H9 (cell line): ENCODE results near the gene ITGA11. TPM values are rescaled to one million over a fixed set of nuclear protein-coding genes. Genes with fewer than 3 reads are reported as not detected.

ENCODE experiments used
- DNase-seq: peaks from one replicate; pipeline ENCODE4 v3.0.0-alpha.2; 2017
- H2AFZ ChIP-seq: one replicate; pipeline ENCODE4 v1.6.1; 2013; ENCODE audit warnings: mild to moderate bottlenecking, low read length, control low read depth, moderate library complexity
- H2AK5ac ChIP-seq: 2 replicates; pipeline ENCODE4 v1.6.1; 2013; ENCODE audit warnings: low read length, control low read depth, mixed read lengths; ENCODE audit not compliant: insufficient read length
- H2BK120ac ChIP-seq: one replicate; pipeline ENCODE4 v1.6.1; 2013; ENCODE audit warnings: low read depth, mild to moderate bottlenecking, low read length, control low read depth, inconsistent platforms; ENCODE audit not compliant: poor library complexity, severe bottlenecking
- H2BK12ac ChIP-seq: 2 replicates; pipeline ENCODE4 v1.6.1; 2013; ENCODE audit warnings: low read length, control low read depth, mixed read lengths, low read depth; ENCODE audit not compliant: insufficient read length
- H2BK15ac ChIP-seq: 2 replicates; pipeline ENCODE4 v1.6.1; 2013; ENCODE audit warnings: low read depth, low read length, control low read depth
- H2BK20ac ChIP-seq: one replicate; pipeline ENCODE4 v1.6.1; 2013; ENCODE audit warnings: low read depth, mild to moderate bottlenecking, low read length, control low read depth, inconsistent platforms; ENCODE audit not compliant: poor library complexity, severe bottlenecking
- H2BK5ac ChIP-seq: 2 replicates; pipeline ENCODE4 v1.6.1; 2013; ENCODE audit warnings: low read length, control low read depth, mixed read lengths; ENCODE audit not compliant: insufficient read length
- H3K14ac ChIP-seq: 2 replicates; pipeline ENCODE4 v1.6.1; 2013; ENCODE audit warnings: low read length, control low read depth; ENCODE audit not compliant: insufficient read depth
- H3K18ac ChIP-seq: 2 replicates; pipeline ENCODE4 v1.6.1; 2013; ENCODE audit warnings: low read depth, mild to moderate bottlenecking, mixed read lengths, low read length, control low read depth; ENCODE audit not compliant: insufficient read length
- H3K23ac ChIP-seq: 2 replicates; pipeline ENCODE4 v1.6.1; 2013; ENCODE audit warnings: low read length, control low read depth, mixed read lengths, low read depth; ENCODE audit not compliant: insufficient read length
- H3K23me2 ChIP-seq: 2 replicates; pipeline ENCODE4 v1.6.1; 2013; ENCODE audit warnings: low read depth, mild to moderate bottlenecking, mixed read lengths, low read length, control low read depth; ENCODE audit not compliant: insufficient read length, poor library complexity, severe bottlenecking
- H3K27ac ChIP-seq: 2 replicates; pipeline ENCODE4 v1.5.1; 2013; ENCODE audit warnings: low read length, control low read depth, mixed read lengths, low read depth; ENCODE audit not compliant: insufficient read length
- H3K27me3 ChIP-seq: 2 replicates; pipeline ENCODE4 v1.6.1; 2013; ENCODE audit warnings: low read length, control low read depth, inconsistent platforms; ENCODE audit not compliant: insufficient read depth
- H3K4ac ChIP-seq: 2 replicates; pipeline ENCODE4 v1.6.1; 2013; ENCODE audit warnings: low read depth, mild to moderate bottlenecking, control low read depth, inconsistent platforms, low read length, moderate library complexity
- H3K4me1 ChIP-seq: 2 replicates; pipeline ENCODE4 v1.6.1; 2013; ENCODE audit warnings: low read length, control low read depth, inconsistent platforms; ENCODE audit not compliant: insufficient read depth
- H3K4me2 ChIP-seq: 2 replicates; pipeline ENCODE4 v1.6.1; 2013; ENCODE audit warnings: low read length, control low read depth, mixed read lengths; ENCODE audit not compliant: insufficient read length, insufficient read depth
- H3K56ac ChIP-seq: 2 replicates; pipeline ENCODE4 v1.6.1; 2013; ENCODE audit warnings: low read depth, mild to moderate bottlenecking, mixed read lengths, low read length, control low read depth; ENCODE audit not compliant: insufficient read length
- H3K79me1 ChIP-seq: 2 replicates; pipeline ENCODE4 v1.6.1; 2013; ENCODE audit warnings: low read depth, mild to moderate bottlenecking, moderate library complexity, low read length, control low read depth, inconsistent platforms; ENCODE audit not compliant: insufficient read depth, poor library complexity, severe bottlenecking
- H3K79me2 ChIP-seq: 2 replicates; pipeline ENCODE4 v1.6.1; 2013; ENCODE audit warnings: low read length, control low read depth, inconsistent platforms; ENCODE audit not compliant: insufficient read depth
- H3K9ac ChIP-seq: 2 replicates; pipeline ENCODE4 v1.6.1; 2013; ENCODE audit warnings: low read length, control low read depth, mixed read lengths; ENCODE audit not compliant: insufficient read length; ENCODE audit errors: extremely low read depth
- H3K9me3 ChIP-seq: one replicate; pipeline ENCODE4 v1.6.1; 2013; ENCODE audit warnings: low read depth, low read length, inconsistent platforms; ENCODE audit not compliant: control insufficient read depth
- H3T11ph ChIP-seq: one replicate; pipeline ENCODE4 v1.6.1; 2013; ENCODE audit warnings: mild to moderate bottlenecking, low read length, control low read depth, inconsistent platforms
- H4K20me1 ChIP-seq: one replicate; pipeline ENCODE4 v1.6.1; 2013; ENCODE audit not compliant: control insufficient read depth, insufficient read length, insufficient read depth
- H4K5ac ChIP-seq: 2 replicates; pipeline ENCODE4 v1.6.1; 2013; ENCODE audit warnings: low read depth, mild to moderate bottlenecking, mixed read lengths, low read length, control low read depth; ENCODE audit not compliant: insufficient read length
- H4K8ac ChIP-seq: replicated peaks from 2 replicates; pipeline ENCODE4 v1.6.1; 2013; ENCODE audit warnings: low read length, control low read depth, mixed read lengths, low read depth; ENCODE audit not compliant: insufficient read length
- H4K91ac ChIP-seq: 2 replicates; pipeline ENCODE4 v1.6.1; 2013; ENCODE audit warnings: low read depth, mild to moderate bottlenecking, moderate library complexity, mixed read lengths, low read length, control low read depth; ENCODE audit not compliant: insufficient read length
- H3K27ac Mint-ChIP-seq, 3 experiments: 2 replicates in 2 of 3; 3 replicates in 1 of 3; pipeline ENCODE4 v1.8.0; 2020 to 2021; ENCODE audit warnings: mixed read lengths in 3 of 3, mild to moderate bottlenecking in 1 of 3, moderate library complexity in 1 of 3
- H3K27me3 Mint-ChIP-seq: 2 replicates; pipeline ENCODE4 v1.8.0; 2021; ENCODE audit warnings: low read depth, mild to moderate bottlenecking, moderate library complexity, mixed read lengths
- H3K36me3 Mint-ChIP-seq, 3 experiments: 2 replicates in 2 of 3; 3 replicates in 1 of 3; pipeline ENCODE4 v1.8.0; 2020 to 2021; ENCODE audit warnings: low read depth in 3 of 3, mixed read lengths in 3 of 3; ENCODE audit not compliant: insufficient read depth in 1 of 3
- H3K4me1 Mint-ChIP-seq, 2 experiments: 2 replicates each; pipeline ENCODE4 v1.8.0; 2020; ENCODE audit warnings: mixed read lengths in 2 of 2
- H3K4me3 Mint-ChIP-seq, 2 experiments: 2 replicates in 1 of 2; 3 replicates in 1 of 2; pipeline ENCODE4 v1.8.0; 2020 to 2021; ENCODE audit warnings: mild to moderate bottlenecking in 2 of 2, mixed read lengths in 2 of 2, moderate library complexity in 1 of 2
- H3K9me3 Mint-ChIP-seq, 2 experiments: 2 replicates in 1 of 2; 3 replicates in 1 of 2; pipeline ENCODE4 v1.8.0; 2020; ENCODE audit warnings: mild to moderate bottlenecking in 2 of 2, mixed read lengths in 2 of 2, moderate library complexity in 1 of 2
- WGBS: extraction: QIAGEN DNeasy Blood & Tissue Kit; methylation state at CpG from one replicate; pipeline ENCODE4 v1.1.7; 2013; ENCODE audit warnings: missing lambda C conversion rate, low lambda C conversion rate, mixed read lengths; ENCODE audit not compliant: insufficient read length; ENCODE audit errors: extremely low coverage; 5-methylcytosine and 5-hydroxymethylcytosine counted together
- total RNA-seq: library from RNA; stranded (reverse); gene quantifications from 2 replicates; pipeline ENCODE4 v1.2.1, GENCODE V29; 2021
- TF ChIP-seq, protein P1 (sequence below): fragments of 200-600 bp; sonication (generic); conservative IDR thresholded peaks from 3 replicates; pipeline ENCODE4 v1.8.0; 2021; ENCODE audit warnings: antibody characterized with exemption, mild to moderate bottlenecking

ITGA11 gene
- total RNA-seq, 1 experiment from 2014 or later = 0.07 TPM

- H3K27me3 ChIP-seq = no peaks in the 10 kb centered on the region; the same call in 1 of the 2 replicates
- no peak overlapping the region for H2BK15ac ChIP-seq
- no peak overlapping the region for H3K14ac ChIP-seq
- no peaks in the 10 kb centered on the region for H3K4me1 ChIP-seq
- H2BK120ac ChIP-seq = no peak overlapping the region
- no peak overlapping the region for H3K27ac ChIP-seq
- Mint-ChIP-seq H3K27me3 (peaks cover 6% of the 10 kb centered on the region), H3K9me3 (no peaks in the 10 kb centered on the region), H3K36me3 (no peaks in the 10 kb centered on the region), H3K27ac (no peak overlapping the region), H3K4me3 (no peak overlapping the region), H3K4me1 (no peaks in the 10 kb centered on the region)
- no peaks in the 10 kb centered on the region for H3K79me1 ChIP-seq
- H4K8ac ChIP-seq = no peak overlapping the region
- no peak overlapping the region for H3K4me2 ChIP-seq
- no CpG with 5 or more reads among the region's 9 CpGs for WGBS
- no peak overlapping the region for H3T11ph ChIP-seq
- no peak overlapping the region for H3K4ac ChIP-seq
- no peak overlapping the region for H4K91ac ChIP-seq
- H2BK20ac ChIP-seq = no peak overlapping the region
- TF ChIP-seq, protein P1, sequence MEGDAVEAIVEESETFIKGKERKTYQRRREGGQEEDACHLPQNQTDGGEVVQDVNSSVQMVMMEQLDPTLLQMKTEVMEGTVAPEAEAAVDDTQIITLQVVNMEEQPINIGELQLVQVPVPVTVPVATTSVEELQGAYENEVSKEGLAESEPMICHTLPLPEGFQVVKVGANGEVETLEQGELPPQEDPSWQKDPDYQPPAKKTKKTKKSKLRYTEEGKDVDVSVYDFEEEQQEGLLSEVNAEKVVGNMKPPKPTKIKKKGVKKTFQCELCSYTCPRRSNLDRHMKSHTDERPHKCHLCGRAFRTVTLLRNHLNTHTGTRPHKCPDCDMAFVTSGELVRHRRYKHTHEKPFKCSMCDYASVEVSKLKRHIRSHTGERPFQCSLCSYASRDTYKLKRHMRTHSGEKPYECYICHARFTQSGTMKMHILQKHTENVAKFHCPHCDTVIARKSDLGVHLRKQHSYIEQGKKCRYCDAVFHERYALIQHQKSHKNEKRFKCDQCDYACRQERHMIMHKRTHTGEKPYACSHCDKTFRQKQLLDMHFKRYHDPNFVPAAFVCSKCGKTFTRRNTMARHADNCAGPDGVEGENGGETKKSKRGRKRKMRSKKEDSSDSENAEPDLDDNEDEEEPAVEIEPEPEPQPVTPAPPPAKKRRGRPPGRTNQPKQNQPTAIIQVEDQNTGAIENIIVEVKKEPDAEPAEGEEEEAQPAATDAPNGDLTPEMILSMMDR = no peak
- H4K5ac ChIP-seq = no peak overlapping the region
- no peak overlapping the region for H2AFZ ChIP-seq
- no peak overlapping the region for H2BK12ac ChIP-seq
- no peak overlapping the region for H2AK5ac ChIP-seq
- H3K23me2 ChIP-seq = no peaks in the 10 kb centered on the region
- H4K20me1 ChIP-seq = no peaks in the 10 kb centered on the region
- no peaks in the 10 kb centered on the region for H3K79me2 ChIP-seq
- no peak overlapping the region for H3K9ac ChIP-seq
- H3K23ac ChIP-seq = no peak overlapping the region
- no peak overlapping the region for H3K18ac ChIP-seq
- H3K9me3 ChIP-seq = no peaks in the 10 kb centered on the region
- H2BK5ac ChIP-seq = no peak overlapping the region
- peak; percentile 27 for DNase-seq
- no peak overlapping the region for H3K56ac ChIP-seq
Observed at GRCh38 chr15:68407886-68408881, 23.8 kb downstream of the ITGA11 start.
